AG10803 (cell line): ENCODE results near the gene IL12RB2.

Experiments used
- DNase-seq: peaks from one replicate; pipeline ENCODE4 v3.0.0; 2010; ENCODE audit warnings: low read depth
- H3K4me3 ChIP-seq: 2 replicates; pipeline ENCODE4 v1.5.1; 2011; ENCODE audit warnings: mild to moderate bottlenecking, low read length, control low read depth
- TF ChIP-seq, protein P1 (sequence below): conservative IDR thresholded peaks from 2 replicates; pipeline ENCODE4 v1.5.1; 2011; ENCODE audit warnings: mild to moderate bottlenecking, low read length, control low read depth, inconsistent platforms

IL12RB2 gene

DNA sequence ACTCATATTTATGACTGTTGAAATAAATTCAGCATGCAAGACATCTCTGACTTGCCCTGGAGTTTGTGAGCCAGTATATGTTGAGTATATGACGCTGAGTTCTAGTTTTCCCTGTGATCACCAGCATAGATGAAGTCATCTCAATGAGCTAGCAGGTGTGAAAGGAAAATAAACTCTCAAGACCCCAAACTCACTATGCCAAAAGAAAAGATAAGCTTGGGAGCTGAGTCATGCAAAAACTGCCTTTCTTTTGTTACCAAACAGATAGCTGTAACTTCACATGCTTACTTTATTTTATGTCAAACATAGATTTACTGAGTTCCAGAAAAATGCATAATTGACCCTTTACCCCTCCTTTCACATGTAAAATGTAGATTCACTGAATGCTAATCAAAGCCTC, 69.6 kb downstream of the IL12RB2 start:
- DNase-seq = no peak
- TF ChIP-seq, protein P1, sequence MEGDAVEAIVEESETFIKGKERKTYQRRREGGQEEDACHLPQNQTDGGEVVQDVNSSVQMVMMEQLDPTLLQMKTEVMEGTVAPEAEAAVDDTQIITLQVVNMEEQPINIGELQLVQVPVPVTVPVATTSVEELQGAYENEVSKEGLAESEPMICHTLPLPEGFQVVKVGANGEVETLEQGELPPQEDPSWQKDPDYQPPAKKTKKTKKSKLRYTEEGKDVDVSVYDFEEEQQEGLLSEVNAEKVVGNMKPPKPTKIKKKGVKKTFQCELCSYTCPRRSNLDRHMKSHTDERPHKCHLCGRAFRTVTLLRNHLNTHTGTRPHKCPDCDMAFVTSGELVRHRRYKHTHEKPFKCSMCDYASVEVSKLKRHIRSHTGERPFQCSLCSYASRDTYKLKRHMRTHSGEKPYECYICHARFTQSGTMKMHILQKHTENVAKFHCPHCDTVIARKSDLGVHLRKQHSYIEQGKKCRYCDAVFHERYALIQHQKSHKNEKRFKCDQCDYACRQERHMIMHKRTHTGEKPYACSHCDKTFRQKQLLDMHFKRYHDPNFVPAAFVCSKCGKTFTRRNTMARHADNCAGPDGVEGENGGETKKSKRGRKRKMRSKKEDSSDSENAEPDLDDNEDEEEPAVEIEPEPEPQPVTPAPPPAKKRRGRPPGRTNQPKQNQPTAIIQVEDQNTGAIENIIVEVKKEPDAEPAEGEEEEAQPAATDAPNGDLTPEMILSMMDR = no peak
- no peak overlapping the region for H3K4me3 ChIP-seq

DNA sequence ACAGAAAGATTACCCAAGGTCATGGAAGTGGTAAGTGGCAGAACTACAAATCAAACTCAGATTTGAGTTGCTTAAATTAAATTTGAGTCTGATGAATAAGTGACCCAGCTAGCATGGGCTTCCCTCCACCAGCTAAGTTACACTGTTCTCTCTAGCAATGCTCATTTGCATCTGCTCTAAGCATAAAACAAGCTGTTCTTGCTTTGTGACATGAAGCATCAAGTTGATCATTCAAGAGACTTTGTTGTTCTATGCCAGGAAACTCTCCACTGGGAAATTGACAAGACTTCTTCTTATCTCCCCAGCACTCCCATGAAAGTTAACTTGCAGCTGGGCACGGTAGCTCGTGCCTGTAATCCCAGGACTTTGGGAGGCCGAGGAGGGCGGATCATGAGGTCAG, 73.5 kb downstream of the IL12RB2 start:
- no peak for DNase-seq
- H3K4me3 ChIP-seq = no peak overlapping the region
- TF ChIP-seq, protein P1 = no peak

DNA sequence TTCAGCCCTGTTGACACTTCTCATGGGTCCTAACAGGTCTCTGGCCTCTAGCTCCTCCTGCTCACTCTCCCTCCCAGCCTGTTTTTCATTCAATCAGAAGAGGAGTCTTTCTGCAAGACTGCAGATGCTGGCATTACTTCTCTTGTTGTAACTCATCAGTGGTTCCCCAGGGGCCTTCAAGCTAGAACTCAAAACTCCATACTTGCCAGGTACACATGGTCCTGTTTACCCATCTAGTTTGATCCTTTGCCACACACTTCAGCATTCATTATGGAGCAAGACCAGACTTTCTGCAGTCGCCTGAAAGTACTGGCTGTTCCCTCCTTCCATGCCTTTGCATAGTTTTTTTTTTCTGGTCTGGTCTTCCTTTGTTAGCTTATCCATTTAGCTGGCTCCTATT, 74.6 kb downstream of the IL12RB2 start:
- no peak overlapping the region for H3K4me3 ChIP-seq
- TF ChIP-seq, protein P1 = no peak

DNA sequence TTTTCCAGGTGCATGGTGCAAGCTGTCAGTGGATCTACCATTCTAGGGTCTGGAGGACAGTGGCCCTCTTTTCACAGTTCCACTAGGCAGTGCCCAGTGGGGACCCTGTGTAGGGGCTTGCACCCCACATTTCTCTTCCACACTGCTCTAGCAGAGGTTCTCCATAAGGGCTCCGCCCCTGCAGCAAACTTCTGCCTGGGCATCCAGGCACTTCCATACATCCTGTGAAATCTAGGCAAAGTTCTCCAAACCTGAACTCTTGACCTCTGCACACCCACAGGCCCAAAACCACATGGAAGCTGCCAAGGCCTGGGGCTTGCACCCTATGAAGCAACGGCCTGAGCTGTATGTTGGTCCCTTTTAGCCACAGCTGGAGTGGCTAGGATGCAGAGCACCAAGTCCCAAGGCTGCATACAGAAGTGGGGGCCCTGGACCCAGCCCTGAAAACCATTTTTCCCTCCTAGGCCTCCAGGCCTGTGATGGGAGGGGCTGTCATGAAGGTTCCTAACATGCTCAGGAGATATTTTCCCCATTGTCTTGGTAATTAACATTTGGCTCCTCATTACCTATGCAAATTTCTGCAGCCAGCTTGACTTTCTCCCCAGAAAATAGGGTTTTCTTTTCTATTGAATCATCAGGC, 76.4 kb downstream of the IL12RB2 start:
- DNase-seq = no peak
- TF ChIP-seq, protein P1 = no peak
- H3K4me3 ChIP-seq = no peak overlapping the region

More for the DNA sequence above, 74.6 kb downstream of the IL12RB2 start:
- DNase-seq = peak; percentile 45

DNA sequence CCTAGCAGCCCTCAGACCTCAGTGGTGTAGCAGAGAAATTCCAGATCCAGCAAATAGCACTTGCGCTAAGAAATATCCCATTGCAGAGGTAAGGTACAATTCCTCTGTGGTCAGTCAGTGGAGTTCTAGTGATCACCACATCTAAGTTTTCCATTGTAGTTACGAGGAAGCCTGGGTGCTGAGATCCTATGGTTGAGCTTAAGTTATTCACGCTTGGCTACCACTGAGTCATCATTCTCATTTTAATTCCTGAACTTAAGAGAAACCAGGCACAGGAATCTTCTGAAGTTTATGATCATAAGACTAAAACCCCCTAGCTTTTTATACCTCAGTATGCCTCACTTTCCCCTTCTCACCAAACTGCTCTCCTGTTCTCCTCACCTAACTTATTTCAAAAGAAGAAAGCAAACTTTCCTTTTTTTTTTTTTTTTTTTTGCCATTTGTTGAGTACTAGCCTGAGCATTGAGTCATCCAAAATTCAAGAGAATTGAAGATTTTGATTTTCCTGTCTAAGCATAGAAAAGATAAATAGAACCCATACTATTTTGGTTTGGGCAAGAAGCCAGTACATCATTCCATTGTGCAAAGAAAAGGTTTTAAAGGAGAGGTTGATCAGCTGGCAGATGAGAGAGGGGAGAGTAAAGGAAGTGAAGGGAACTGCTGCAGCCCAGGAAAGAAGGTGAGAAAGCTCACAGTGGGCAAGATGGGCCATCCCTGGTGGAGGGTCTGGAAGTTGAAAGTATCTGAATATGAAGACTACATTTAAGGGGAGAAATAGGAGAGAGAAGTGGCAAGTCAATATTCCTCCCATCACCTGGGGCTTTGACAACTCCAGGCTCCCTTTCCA, 82.6 kb downstream of the IL12RB2 start:
- peak; percentile 46 for DNase-seq
- TF ChIP-seq, protein P1 = no peak

DNA sequence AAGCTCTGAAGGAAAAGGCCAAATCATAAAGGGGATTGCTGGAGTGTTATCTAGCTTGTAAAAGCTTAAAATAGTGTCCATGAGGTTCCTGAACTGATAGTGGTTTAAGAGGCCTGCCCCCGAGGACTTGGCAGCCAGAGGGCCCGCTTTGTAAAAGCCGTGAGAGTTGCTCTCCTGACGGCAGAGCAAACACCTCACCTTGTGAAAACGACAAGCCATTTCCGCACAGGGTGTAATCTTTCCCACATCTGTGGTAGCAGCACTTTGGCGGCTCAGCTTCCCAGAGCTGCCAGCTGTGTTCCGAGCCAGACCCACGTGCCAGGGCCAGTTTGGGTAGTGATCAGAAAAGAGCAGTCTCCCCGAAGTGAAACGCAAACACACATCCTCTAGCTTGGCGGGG, 85.6 kb downstream of the IL12RB2 start:
- TF ChIP-seq, protein P1 = no peak
- no peak for DNase-seq

More for the DNA sequence above, 82.6 kb downstream of the IL12RB2 start:
- H3K4me3 ChIP-seq = no peak overlapping the region

DNA sequence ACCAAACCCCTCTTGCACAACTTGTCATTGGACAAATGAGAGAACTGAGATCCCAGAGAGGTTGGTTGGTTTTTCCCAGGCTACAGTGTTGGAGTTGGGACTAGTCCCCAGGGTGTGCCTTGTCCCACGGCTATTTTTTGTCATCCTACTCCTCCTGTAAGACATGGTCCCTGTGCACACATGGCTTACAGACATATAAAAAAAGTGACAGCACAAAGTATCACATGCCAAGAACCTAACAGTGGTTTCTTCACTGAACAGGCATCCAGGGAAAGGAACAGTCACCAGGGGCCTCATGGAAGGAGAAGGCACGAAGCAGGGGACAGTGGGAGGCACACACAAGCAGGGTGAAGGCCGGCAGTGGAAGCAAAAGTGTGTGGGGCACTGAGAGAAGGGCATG, 86.1 kb downstream of the IL12RB2 start:
- DNase-seq = no peak
- H3K4me3 ChIP-seq = no peak overlapping the region
- TF ChIP-seq, protein P1 = no peak

More for the DNA sequence above, 85.6 kb downstream of the IL12RB2 start:
- H3K4me3 ChIP-seq = no peak overlapping the region
